Measurements from ENCODE around the gene RYR3.

Gene RYR3

GRCh38 chr15:33720952-33721351, 410.2 kb downstream of the RYR3 start:
- Histone ChIP-seq H3K27ac (ENCODE audit: extremely low read depth, low read depth, low read length) (no peak overlapping the region), H3K9me3 (ENCODE audit: control insufficient read depth, insufficient read depth, low read depth, low read length) (no peaks in the 10 kb centered on the region), H3K4me3 (ENCODE audit: low read depth, low read length) (no peak overlapping the region), H3K36me3 (ENCODE audit: control insufficient read depth in 2 of 2, insufficient read depth in 1 of 2, low read length in 2 of 2) (no peaks in the 10 kb centered on the region), H3K4me1 (ENCODE audit: control insufficient read depth, insufficient read depth, low read length) (no peaks in the 10 kb centered on the region)
- POLR2A ChIA-PET, result no interaction called here
- TF ChIP-seq CTCF (tag by site-specific recombination; IDR thresholded peaks at IDR 0.05), result no peak
- TF ChIP-seq ZNF621 (tag by site-specific recombination; IDR thresholded peaks at IDR 0.05), result no peak
- no peak for TF ChIP-seq ZSCAN23 (tag by site-specific recombination; IDR thresholded peaks at IDR 0.05)
- no peak for TF ChIP-seq ZNF114 (tag by site-specific recombination; IDR thresholded peaks at IDR 0.05)
- no peak for TF ChIP-seq PRDM4 (tag by site-specific recombination; IDR thresholded peaks at IDR 0.05)
- TF ChIP-seq ZNF776 (tag by site-specific recombination; IDR thresholded peaks at IDR 0.05; ENCODE audit: borderline replicate concordance), result no peak
- TF ChIP-seq ZNF184 (tag by site-specific recombination; IDR thresholded peaks at IDR 0.05), result no peak
- no peak for TF ChIP-seq RBAK (tag by site-specific recombination; IDR thresholded peaks at IDR 0.05)
- TF ChIP-seq ZNF624 (tag by site-specific recombination; IDR thresholded peaks at IDR 0.05), result no peak
- no peak for TF ChIP-seq ZBTB44 (tag by site-specific recombination; IDR thresholded peaks at IDR 0.05)
- no peak for TF ChIP-seq ZNF140 (tag by site-specific recombination; IDR thresholded peaks at IDR 0.05)
- TF ChIP-seq TCF7L2 (IDR thresholded peaks at IDR 0.05; ENCODE audit: borderline replicate concordance, low read depth, low read length), result no peak
- no peak for TF ChIP-seq ZNF404 (tag by site-specific recombination; IDR thresholded peaks at IDR 0.05)
- no peak for TF ChIP-seq ZNF157 (tag by site-specific recombination; IDR thresholded peaks at IDR 0.05)
- TF ChIP-seq ZSCAN30 (tag by site-specific recombination; IDR thresholded peaks at IDR 0.05), result no peak
- no peak for TF ChIP-seq GFI1B (tag by site-specific recombination; IDR thresholded peaks at IDR 0.05)
- no peak for TF ChIP-seq HIC1 (tag by site-specific recombination; IDR thresholded peaks at IDR 0.05)
- no peak for TF ChIP-seq YY2 (tag by site-specific recombination; IDR thresholded peaks at IDR 0.05)
- CTCF ChIA-PET, result interaction anchor here (0.6 to 1.2 kb wide), 5 partner anchors 9 to 273 kb away, joined by 3 to 4 read pairs (median 4); no protein-coding TSS in a partner anchor

All from HEK293 (cell line).